T-helper 1 cell treated with Interleukin-12 subunit alpha and Interleukin-12 subunit beta and Interleukin-4 antibody, amounts not matched to agents 30 μg/mL and 1 μg/mL, for 36 hours (primary cell): ENCODE measurements around the gene AQP6.

Source experiments
- H3K27ac Mint-ChIP-seq: one replicate; pipeline ENCODE4 v1.8.0; 2021; ENCODE audit warnings: mild to moderate bottlenecking, mixed read lengths
- H3K27me3 Mint-ChIP-seq: one replicate; pipeline ENCODE4 v1.8.0; 2021; ENCODE audit warnings: low read depth, mixed read lengths
- H3K36me3 Mint-ChIP-seq: one replicate; pipeline ENCODE4 v1.8.0; 2021; ENCODE audit warnings: low read depth, mixed read lengths
- H3K4me1 Mint-ChIP-seq: one replicate; pipeline ENCODE4 v1.8.0; 2021; ENCODE audit warnings: low read depth, mixed read lengths
- H3K4me3 Mint-ChIP-seq: one replicate; pipeline ENCODE4 v1.8.0; 2021; ENCODE audit warnings: mild to moderate bottlenecking, moderate library complexity, mixed read lengths
- H3K9me3 Mint-ChIP-seq: one replicate; pipeline ENCODE4 v1.8.0; 2021; ENCODE audit warnings: mixed read lengths

The AQP6 gene

DNA sequence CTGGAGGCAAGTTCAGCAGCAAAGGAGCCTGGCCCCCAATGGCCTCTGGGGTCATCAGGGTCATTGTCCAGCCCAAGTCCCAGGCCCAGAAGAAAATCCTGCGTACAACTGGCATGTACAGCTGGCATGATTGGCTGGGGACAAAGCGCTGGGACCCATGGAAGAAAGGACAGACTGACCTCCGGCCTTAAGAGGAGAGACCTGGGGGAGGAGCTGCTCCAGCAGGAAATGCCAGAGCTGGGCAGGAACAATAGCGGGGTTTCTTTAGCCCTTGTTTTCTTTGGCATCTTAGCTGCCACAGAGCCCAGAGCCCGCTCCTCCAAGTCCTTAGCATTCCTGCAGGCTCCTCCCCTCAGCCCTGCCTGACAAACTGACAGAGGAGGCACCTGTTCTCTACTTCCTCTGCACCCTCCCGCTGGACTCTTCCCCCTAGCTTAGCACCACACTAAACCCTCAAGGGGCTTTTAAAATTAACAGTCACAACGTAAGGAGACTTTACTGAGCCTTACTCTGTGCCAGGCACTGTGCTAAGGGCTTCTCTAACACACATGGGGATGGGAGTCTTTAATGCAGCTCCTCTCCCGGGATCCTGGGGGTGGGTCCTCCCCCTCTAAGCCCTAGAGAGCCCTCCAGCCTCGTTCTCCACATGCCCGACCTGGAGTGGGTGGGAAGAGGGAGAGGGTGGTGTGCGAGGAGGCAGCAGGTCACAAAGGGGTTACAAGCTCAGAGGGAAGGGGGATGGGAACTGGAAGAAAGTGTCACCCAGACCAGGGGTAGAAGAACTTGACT lies 12.9 kb upstream of the AQP6 start:
- Mint-ChIP-seq H3K27me3 (peaks cover 78% of the 10 kb centered on the region), H3K4me1 (peaks cover 5% of the 10 kb centered on the region), H3K36me3 (no peaks in the 10 kb centered on the region), H3K27ac (no peak overlapping the region), H3K4me3 (peak overlapping the region; percentile 8), H3K9me3 (no peaks in the 10 kb centered on the region)

DNA sequence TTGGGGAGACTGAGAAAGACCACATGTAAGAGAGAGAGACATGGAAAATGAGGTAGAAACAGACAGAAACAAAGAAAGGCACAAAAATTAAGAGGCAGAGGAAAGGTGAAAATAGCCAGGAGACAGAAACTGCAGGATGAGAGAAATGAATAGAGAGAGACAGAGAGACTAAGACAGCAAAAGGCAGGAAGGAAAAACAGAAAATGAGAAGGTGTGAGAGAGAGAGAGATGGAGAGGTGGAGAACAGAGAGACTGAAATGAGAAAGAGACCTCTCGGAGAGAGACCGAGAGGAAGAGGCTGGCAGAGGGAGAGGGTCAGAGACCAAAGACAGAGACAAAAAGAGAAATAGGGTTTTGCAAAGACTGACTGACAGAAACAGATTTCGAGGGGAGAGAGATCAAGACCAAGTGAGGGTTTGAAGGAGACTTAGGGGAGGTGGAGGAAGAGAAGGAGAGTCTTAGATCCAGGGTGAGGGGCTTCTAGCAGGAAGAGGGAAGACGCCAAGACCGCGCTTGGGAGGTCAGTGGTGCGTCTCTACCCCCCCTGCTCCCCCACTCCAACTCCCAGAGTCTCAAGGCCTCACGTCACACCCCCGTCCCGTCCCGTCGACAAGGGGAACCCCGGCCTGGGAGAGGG lies 12.2 kb upstream of the AQP6 start:
- Mint-ChIP-seq H3K9me3 (no peaks in the 10 kb centered on the region), H3K27ac (no peak overlapping the region), H3K4me3 (peak overlapping the region; percentile 8), H3K4me1 (peaks cover 5% of the 10 kb centered on the region), H3K36me3 (no peaks in the 10 kb centered on the region), H3K27me3 (peaks cover 78% of the 10 kb centered on the region)

DNA sequence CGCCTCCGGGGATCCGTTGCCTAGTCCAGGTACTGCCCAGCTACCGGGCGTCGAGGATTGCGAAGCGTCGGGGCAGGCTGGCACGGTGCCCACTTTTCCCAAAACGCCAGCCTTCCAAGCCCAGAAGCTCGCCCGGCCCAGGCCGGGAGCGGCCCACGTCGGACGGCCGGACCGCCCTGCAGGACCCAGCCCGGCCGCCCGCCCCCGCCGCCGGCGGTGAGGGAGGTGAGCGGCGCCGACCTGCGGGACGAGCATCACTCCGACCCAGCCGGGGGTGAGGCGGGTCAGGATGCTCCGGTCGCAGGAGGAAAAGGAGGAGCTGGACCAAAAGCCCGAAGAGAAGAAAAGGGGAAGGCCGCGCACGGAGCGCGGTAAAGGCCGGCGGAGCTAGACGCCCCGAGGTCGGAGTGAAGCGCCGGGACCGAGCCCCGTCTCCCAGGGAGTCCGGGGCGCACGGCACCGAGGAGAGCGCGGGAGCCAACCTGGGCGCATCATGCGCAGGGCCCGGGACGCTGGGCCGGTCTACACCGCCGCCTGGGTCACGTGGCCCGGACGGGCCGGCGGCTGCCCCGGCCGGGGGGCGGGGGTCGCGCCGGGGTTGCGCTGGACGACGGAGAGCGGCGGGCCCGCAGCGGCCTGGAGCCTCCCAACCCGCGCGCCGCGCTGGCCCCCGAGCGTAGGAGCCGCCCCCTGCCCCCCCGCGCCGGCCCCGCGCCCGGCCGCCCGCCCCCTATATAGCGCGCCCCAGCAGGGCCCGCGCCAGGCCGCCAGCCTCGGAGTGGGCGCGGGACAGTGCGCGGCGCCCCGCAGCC lies 11.4 kb upstream of the AQP6 start, which contains the start of gene AQP5:
AQP5 (plus strand) TSS at position 762 of the 812 bp plus-strand sequence. CDS start 146 bp downstream, outside the sequence.
- H3K9me3 Mint-ChIP-seq = no peaks in the 10 kb centered on the region
- peaks cover 79% of the 10 kb centered on the region for H3K27me3 Mint-ChIP-seq
- no peaks in the 10 kb centered on the region for H3K36me3 Mint-ChIP-seq
- peaks cover 5% of the 10 kb centered on the region for H3K4me1 Mint-ChIP-seq
- H3K4me3 Mint-ChIP-seq = peak within 1 kb of the TSS; percentile 8
- H3K27ac Mint-ChIP-seq = no peak within 1 kb of the TSS

DNA sequence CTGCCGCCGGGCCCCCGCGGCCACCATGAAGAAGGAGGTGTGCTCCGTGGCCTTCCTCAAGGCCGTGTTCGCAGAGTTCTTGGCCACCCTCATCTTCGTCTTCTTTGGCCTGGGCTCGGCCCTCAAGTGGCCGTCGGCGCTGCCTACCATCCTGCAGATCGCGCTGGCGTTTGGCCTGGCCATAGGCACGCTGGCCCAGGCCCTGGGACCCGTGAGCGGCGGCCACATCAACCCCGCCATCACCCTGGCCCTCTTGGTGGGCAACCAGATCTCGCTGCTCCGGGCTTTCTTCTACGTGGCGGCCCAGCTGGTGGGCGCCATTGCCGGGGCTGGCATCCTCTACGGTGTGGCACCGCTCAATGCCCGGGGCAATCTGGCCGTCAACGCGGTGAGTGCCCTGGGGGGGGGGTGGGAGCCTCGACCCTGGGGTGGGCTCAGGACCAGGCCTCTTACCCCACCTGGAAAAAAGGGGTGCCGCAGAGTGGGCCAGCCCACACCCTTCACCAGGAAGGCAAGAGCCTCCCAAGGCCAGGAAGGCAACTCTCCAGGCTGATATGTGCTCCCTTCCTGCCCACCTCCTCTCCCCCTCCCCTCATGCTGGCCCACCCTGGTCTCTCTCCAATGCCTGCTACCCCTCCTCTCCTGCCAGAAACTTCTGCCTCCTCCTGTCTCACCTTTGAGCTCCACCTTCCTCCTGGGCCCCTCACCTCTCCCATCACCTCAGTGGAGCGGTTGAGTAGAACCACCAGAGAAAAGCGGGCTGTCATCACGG lies 10.6 kb upstream of the AQP6 start:
- H3K4me1 Mint-ChIP-seq = peaks cover 8% of the 10 kb centered on the region
- H3K27me3 Mint-ChIP-seq = peaks cover 71% of the 10 kb centered on the region
- no peaks in the 10 kb centered on the region for H3K9me3 Mint-ChIP-seq

DNA sequence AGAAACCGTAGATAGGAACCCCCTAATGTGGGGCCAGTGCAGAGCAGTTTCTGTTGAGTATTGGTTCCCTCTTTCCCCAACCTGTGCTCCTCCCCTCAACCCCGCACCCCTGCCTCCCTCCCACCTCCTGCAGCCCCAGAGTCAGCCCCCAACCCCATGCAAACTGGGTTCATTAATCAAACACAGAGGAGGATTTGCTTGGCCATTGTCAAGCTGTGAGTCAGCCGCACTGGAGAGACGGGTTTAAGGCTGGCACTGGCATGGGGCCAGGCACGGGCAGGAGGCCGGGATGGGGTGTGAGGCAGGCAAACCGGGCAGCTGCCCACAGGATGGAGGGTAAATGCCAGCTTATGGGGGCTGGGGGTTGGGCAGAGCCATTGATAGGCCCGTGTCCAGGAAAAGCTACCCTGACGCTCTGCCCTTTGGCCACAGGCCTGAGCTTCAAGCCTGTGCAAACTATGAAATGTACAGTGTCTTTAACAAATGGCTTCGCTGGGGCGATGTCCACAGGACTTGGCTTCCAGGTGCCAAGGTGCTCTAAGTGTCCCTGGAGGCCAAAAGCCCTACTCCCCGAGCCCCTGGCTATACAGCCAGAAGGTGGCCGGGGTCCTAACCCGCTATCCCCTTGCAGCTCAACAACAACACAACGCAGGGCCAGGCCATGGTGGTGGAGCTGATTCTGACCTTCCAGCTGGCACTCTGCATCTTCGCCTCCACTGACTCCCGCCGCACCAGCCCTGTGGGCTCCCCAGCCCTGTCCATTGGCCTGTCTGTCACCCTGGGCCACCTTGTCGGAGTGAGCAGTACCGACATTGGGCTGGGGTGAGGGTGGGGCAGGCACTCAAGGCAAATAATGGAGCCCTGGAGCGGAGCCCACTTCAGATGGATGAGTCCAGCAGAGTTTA lies 9.6 kb upstream of the AQP6 start:
- H3K36me3 Mint-ChIP-seq = no peaks in the 10 kb centered on the region
- no peak overlapping the region for H3K27ac Mint-ChIP-seq
- H3K9me3 Mint-ChIP-seq = no peaks in the 10 kb centered on the region
- H3K4me1 Mint-ChIP-seq = peaks cover 9% of the 10 kb centered on the region
- peaks cover 62% of the 10 kb centered on the region for H3K27me3 Mint-ChIP-seq
- H3K4me3 Mint-ChIP-seq = no peak overlapping the region

More for the DNA sequence above, 10.6 kb upstream of the AQP6 start:
- H3K36me3 Mint-ChIP-seq = no peaks in the 10 kb centered on the region
- no peak overlapping the region for H3K4me3 Mint-ChIP-seq
- no peak overlapping the region for H3K27ac Mint-ChIP-seq

DNA sequence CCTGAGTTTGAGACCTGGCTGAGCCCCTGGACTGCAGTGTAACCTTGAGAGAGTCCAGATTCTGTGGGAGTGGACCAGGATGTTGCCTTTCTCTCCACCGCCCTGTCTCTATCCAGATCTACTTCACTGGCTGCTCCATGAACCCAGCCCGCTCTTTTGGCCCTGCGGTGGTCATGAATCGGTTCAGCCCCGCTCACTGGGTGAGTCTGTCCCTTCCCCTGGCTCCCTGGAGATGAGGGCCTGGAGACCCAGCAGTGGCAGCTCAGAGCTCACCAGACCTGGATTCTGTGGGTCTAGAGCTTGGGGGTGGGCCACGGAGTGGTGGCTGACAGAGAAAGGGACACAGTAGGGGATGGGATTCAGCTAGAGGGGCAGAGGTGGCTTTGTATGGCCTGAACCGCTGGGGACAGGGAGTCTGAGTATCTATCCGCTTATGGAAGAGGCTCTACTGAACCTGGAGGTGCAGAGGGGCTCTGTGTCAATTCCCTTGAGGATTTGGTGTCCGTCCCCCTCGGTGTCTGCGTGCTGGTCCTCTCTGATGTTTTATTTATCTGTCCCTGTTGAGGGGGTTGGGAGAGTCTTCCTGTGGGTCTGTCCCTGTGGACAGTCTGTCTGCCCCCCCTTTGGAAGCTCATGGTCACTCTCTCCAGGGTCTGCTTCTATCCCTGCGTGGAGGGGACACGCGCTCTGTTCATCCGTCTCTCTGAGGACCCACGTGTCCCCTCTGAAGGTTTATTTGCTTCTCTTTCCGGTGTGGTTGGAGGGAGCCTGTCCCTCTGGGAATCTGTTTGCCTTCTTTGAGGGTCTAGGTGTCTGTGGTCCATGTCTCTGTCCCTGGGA lies 8.6 kb upstream of the AQP6 start:
- Mint-ChIP-seq H3K27ac (no peak overlapping the region), H3K4me3 (no peak overlapping the region), H3K36me3 (no peaks in the 10 kb centered on the region), H3K27me3 (peaks cover 51% of the 10 kb centered on the region), H3K9me3 (no peaks in the 10 kb centered on the region), H3K4me1 (peaks cover 9% of the 10 kb centered on the region)

DNA sequence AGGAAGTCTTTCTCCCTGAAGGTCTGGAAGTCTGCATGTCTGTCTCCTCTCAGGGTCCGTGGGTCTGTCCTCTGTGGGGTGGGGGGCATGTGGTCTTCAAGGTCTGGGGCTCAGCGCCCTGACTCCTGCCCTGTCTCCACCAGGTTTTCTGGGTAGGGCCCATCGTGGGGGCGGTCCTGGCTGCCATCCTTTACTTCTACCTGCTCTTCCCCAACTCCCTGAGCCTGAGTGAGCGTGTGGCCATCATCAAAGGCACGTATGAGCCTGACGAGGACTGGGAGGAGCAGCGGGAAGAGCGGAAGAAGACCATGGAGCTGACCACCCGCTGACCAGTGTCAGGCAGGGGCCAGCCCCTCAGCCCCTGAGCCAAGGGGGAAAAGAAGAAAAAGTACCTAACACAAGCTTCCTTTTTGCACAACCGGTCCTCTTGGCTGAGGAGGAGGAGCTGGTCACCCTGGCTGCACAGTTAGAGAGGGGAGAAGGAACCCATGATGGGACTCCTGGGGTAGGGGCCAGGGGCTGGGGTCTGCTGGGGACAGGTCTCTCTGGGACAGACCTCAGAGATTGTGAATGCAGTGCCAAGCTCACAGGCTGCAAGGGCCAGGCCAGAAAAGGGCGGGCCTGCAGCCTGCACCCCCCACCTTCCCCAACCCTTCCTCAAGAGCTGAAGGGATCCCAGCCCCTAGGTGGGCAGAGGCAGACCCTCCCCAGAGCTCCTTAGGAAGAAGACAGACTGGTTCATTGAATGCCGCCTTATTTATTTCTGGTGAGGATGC lies 7.7 kb upstream of the AQP6 start:
- H3K27me3 Mint-ChIP-seq = peaks cover 43% of the 10 kb centered on the region
- H3K4me3 Mint-ChIP-seq = no peak overlapping the region
- H3K4me1 Mint-ChIP-seq = peaks cover 9% of the 10 kb centered on the region
- no peak overlapping the region for H3K27ac Mint-ChIP-seq
- H3K36me3 Mint-ChIP-seq = no peaks in the 10 kb centered on the region
- no peaks in the 10 kb centered on the region for H3K9me3 Mint-ChIP-seq

DNA sequence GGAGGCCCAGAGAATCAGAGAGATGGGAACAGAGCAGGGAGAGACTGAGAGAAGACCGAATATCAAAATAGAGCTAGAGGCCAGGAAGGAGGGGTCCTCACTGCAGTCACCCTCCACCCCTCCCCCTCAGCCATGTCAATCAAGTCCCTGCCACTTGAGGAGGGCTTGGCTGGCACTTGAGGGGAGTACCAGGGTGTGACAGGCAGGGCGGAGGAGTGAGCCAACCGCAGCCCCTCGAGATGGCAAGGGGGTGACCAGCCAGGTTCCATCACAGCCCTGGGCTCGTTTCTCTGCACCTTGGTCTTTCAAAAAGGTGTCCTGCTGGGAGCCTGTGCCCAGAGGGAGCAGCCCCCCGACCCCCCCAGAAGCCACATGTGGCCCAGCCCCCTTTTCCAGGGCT lies 6.9 kb upstream of the AQP6 start:
- peaks cover 35% of the 10 kb centered on the region for H3K27me3 Mint-ChIP-seq
- H3K4me3 Mint-ChIP-seq = no peak overlapping the region
- H3K27ac Mint-ChIP-seq = no peak overlapping the region

DNA sequence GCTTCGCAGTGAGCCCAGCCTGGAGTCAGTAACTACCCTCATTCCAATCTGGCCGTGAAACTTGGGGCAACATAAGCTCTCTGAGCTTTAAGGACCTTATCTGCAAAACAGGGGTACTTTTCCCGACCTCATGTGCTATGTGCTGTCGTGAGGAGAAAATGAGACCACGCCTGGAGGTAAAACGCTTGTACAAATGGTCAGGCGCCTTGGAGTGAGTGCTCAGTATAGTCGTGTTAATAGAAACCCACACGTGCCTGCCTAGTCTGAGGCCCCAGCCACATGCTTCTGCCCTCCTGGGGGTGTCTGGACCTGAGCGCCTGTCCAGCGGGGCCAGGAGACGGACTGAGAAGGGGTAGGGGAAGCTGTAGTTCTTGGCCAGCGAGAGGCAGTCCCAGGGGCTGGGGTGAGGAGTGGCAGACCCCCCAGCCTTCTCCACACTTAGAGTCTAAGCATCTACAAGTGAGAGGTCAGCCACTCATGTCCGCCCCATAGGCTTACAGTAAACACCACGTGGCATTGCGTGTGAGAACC lies 6.2 kb upstream of the AQP6 start:
- Mint-ChIP-seq H3K4me3 (no peak overlapping the region), H3K9me3 (no peaks in the 10 kb centered on the region), H3K4me1 (peaks cover 4% of the 10 kb centered on the region), H3K36me3 (no peaks in the 10 kb centered on the region), H3K27ac (no peak overlapping the region), H3K27me3 (peaks cover 34% of the 10 kb centered on the region)

More for the DNA sequence above, 6.9 kb upstream of the AQP6 start:
- Mint-ChIP-seq H3K4me1 (peaks cover 4% of the 10 kb centered on the region), H3K9me3 (no peaks in the 10 kb centered on the region), H3K36me3 (no peaks in the 10 kb centered on the region)

DNA sequence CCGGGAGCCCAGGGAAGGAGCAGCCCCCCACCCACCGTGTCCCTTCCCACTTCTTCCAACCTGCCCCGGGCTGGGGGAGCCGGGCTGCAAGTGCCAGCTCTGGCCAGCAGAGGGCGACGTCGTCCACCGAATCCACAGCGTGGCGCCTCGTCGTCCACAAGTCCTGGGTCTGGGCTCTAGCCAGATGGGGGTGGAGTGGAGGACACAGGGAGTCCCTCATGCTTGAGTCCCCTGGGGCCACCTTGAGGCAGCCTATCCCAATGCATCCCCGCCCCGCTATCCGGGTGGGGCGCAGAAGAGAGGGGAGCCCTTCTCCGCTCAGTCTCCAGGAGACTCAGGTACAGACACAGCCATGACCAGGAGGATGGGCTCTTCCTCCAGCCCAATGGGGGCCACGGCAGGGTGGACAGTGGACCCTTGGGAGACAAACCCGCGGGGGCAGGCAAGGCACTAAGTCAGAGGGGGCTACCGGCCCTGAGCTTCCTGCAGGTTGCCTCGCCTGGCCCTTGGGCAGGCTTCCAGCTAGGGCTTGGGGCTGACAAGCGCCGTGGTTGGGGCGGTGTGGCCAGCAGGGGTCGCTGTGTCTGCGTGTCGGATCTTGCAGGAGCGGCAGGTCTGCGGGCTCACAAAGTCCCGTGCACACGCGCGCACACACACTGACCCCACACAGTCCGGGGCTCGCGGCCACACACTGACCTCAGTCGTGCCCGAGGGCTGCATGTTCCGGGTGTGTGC lies 5.5 kb upstream of the AQP6 start:
- Mint-ChIP-seq H3K9me3 (no peaks in the 10 kb centered on the region), H3K27me3 (peaks cover 34% of the 10 kb centered on the region), H3K27ac (no peak overlapping the region), H3K4me3 (peak overlapping the region; percentile 68), H3K4me1 (peaks cover 4% of the 10 kb centered on the region), H3K36me3 (no peaks in the 10 kb centered on the region)

DNA sequence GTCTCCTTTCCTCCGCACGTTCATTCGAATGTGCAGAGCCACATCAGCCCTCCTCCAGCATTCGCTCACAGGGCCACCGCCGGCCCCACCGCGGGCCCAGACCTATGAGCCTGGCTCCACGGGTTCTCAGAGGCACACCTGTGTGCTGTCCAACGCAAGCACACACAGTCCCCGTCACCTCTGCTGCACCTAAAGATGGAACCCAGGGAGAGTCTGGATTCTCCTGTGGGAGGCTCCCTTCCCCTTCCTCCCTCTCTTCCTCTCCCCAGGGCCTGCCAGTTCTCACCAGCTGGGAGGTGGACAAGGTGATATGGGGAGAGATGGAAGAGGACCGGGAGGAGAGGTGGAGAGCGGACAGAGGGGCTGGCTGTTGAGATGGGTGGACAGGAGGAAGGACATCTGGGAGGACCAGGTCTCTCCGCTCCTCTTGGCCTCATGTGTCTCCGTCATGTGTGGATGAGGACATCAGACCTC lies 4.9 kb upstream of the AQP6 start:
- Mint-ChIP-seq H3K4me3 (peak overlapping the region; percentile 68), H3K4me1 (peaks cover 4% of the 10 kb centered on the region), H3K27ac (no peak overlapping the region), H3K9me3 (no peaks in the 10 kb centered on the region), H3K27me3 (peaks cover 28% of the 10 kb centered on the region), H3K36me3 (no peaks in the 10 kb centered on the region)
